WERI-Rb-1 (cell line): ENCODE results near the gene TWNK.

Experiments used
- DNase-seq: peaks from one replicate; pipeline ENCODE4 v3.0.0-alpha.2; 2020
- H3K27ac ChIP-seq: fragments of 250-450 bp; sonication (Bioruptor Pico); 2 replicates; pipeline ENCODE4 v1.5.1; 2020; ENCODE audit warnings: mild to moderate bottlenecking, moderate library complexity
- H3K27me3 ChIP-seq: fragments of 250-450 bp; sonication (Bioruptor Pico); 2 replicates; pipeline ENCODE4 v1.5.1; 2021; ENCODE audit warnings: mild to moderate bottlenecking, low read depth, moderate library complexity; ENCODE audit not compliant: insufficient read depth, severe bottlenecking
- H3K36me3 ChIP-seq: fragments of 250-450 bp; sonication (Bioruptor Pico); 2 replicates; pipeline ENCODE4 v1.5.1; 2020; ENCODE audit warnings: mild to moderate bottlenecking, moderate library complexity
- H3K4me3 ChIP-seq: 2 replicates; pipeline ENCODE4 v1.5.1; 2011; ENCODE audit warnings: low read depth, mild to moderate bottlenecking, control low read depth, low read length
- H3K9me3 ChIP-seq: fragments of 250-450 bp; sonication (Bioruptor Pico); 2 replicates; pipeline ENCODE4 v1.5.1; 2021; ENCODE audit warnings: mild to moderate bottlenecking, moderate library complexity; ENCODE audit not compliant: severe bottlenecking
- CTCF ChIP-seq: IDR thresholded peaks from 2 replicates; pipeline ENCODE4 v1.5.1; 2011; ENCODE audit warnings: low read depth, mild to moderate bottlenecking, control low read depth, inconsistent platforms, low read length

Gene TWNK

GRCh38 chr10:101018600-101019439 is 31.5 kb downstream of the TWNK start:
- Histone ChIP-seq H3K9me3 (no peaks in the 10 kb centered on the region), H3K4me3 (peak overlapping the region; percentile 11; the same call in 1 of the 2 replicates), H3K36me3 (no peaks in the 10 kb centered on the region), H3K27ac (0 out of 2 replicates have a peak overlapping the region, but pooled peaks have one; percentile 3), H3K27me3 (no peaks in the 10 kb centered on the region)
- peak; percentile 95 for TF ChIP-seq CTCF
- peak; percentile 97 for DNase-seq

GRCh38 chr10:101019440-101019703 is 32.0 kb downstream of the TWNK start:
- DNase-seq = no peak
- Histone ChIP-seq H3K36me3 (no peaks in the 10 kb centered on the region), H3K4me3 (no peak overlapping the region), H3K27me3 (no peaks in the 10 kb centered on the region), H3K27ac (no peak overlapping the region), H3K9me3 (no peaks in the 10 kb centered on the region)
- no peak for TF ChIP-seq CTCF

GRCh38 chr10:101020427-101021075 is 33.2 kb downstream of the TWNK start:
- no peaks in the 10 kb centered on the region for H3K9me3 ChIP-seq
- no peak overlapping the region for H3K4me3 ChIP-seq
- H3K27me3 ChIP-seq = no peaks in the 10 kb centered on the region
- H3K27ac ChIP-seq = no peak overlapping the region
- DNase-seq = no peak
- TF ChIP-seq CTCF = no peak
- H3K36me3 ChIP-seq = no peaks in the 10 kb centered on the region

GRCh38 chr10:101021239-101021638 is 33.9 kb downstream of the TWNK start:
- no peak for TF ChIP-seq CTCF
- Histone ChIP-seq H3K36me3 (no peaks in the 10 kb centered on the region), H3K27ac (no peak overlapping the region), H3K27me3 (no peaks in the 10 kb centered on the region), H3K9me3 (no peaks in the 10 kb centered on the region), H3K4me3 (no peak overlapping the region)
- DNase-seq = no peak

- H3K27me3 ChIP-seq = no peaks in the 10 kb centered on the region
- H3K9me3 ChIP-seq = no peaks in the 10 kb centered on the region
- H3K36me3 ChIP-seq = no peaks in the 10 kb centered on the region
- TF ChIP-seq CTCF = no peak
- H3K27ac ChIP-seq = no peak overlapping the region
- H3K4me3 ChIP-seq = no peak overlapping the region
- no peak for DNase-seq
These were observed 34.4 kb downstream of the TWNK start for GRCh38 chr10:101021692-101022251.
